ENCODE measurements around the gene AUH.
"Not testable (repeated sequence)": the region's sequence is repeated elsewhere in the genome, so short reads cannot be mapped to it uniquely, and the experiment has no call there.

AUH gene

GRCh38 chr9:91376239-91376638 lies 14.5 kb upstream of the AUH start:
- no peak overlapping the region for H3K9ac ChIP-seq (ENCODE audit: low read length)
- no peak overlapping the region for H3K4me3 ChIP-seq (ENCODE audit: low read length)
- H3K9me3 ChIP-seq (ENCODE audit: control insufficient read depth, low read depth, low read length), result no peaks in the 10 kb centered on the region
- H3K27me3 ChIP-seq (ENCODE audit: control insufficient read depth, insufficient read depth, low read length), result no peaks in the 10 kb centered on the region
- no peaks in the 10 kb centered on the region for H3K36me3 ChIP-seq (ENCODE audit: control insufficient read depth, low read depth, low read length)
- no peak overlapping the region for H3K27ac ChIP-seq (ENCODE audit: low read length)
- no peaks in the 10 kb centered on the region for H3K4me1 ChIP-seq (ENCODE audit: control insufficient read depth, low read depth, low read length)

- H3K4me3 ChIP-seq (ENCODE audit: low read length), result no peak overlapping the region
- no peaks in the 10 kb centered on the region for H3K9me3 ChIP-seq (ENCODE audit: control insufficient read depth, low read depth, low read length)
- H3K36me3 ChIP-seq (ENCODE audit: control insufficient read depth, low read depth, low read length), result no peaks in the 10 kb centered on the region
- no peaks in the 10 kb centered on the region for H3K27me3 ChIP-seq (ENCODE audit: control insufficient read depth, insufficient read depth, low read length)
- H3K27ac ChIP-seq (ENCODE audit: low read length), result no peak overlapping the region
- H3K4me1 ChIP-seq (ENCODE audit: control insufficient read depth, low read depth, low read length), result no peaks in the 10 kb centered on the region
- no peak overlapping the region for H3K9ac ChIP-seq (ENCODE audit: low read length)
Measured at GRCh38 chr9:91374939-91375338, 13.2 kb upstream of the AUH start.

- no peak overlapping the region for H3K4me3 ChIP-seq (ENCODE audit: low read length)
Measured at GRCh38 chr9:91371894-91372293, 10.2 kb upstream of the AUH start.

GRCh38 chr9:91370006-91370405 lies 8.3 kb upstream of the AUH start:
- H3K9ac ChIP-seq (ENCODE audit: low read length); H3K36me3 ChIP-seq (ENCODE audit: control insufficient read depth, low read depth, low read length); H3K4me1 ChIP-seq (ENCODE audit: control insufficient read depth, low read depth, low read length); H3K9me3 ChIP-seq (ENCODE audit: control insufficient read depth, low read depth, low read length); H3K27ac ChIP-seq (ENCODE audit: low read length); H3K27me3 ChIP-seq (ENCODE audit: control insufficient read depth, insufficient read depth, low read length); H3K4me3 ChIP-seq (ENCODE audit: low read length): not testable (repeated sequence)

More at GRCh38 chr9:91371894-91372293, 10.2 kb upstream of the AUH start:
- Histone ChIP-seq H3K9ac (ENCODE audit: low read length) (no peak overlapping the region), H3K36me3 (ENCODE audit: control insufficient read depth, low read depth, low read length) (no peaks in the 10 kb centered on the region), H3K27ac (ENCODE audit: low read length) (no peak overlapping the region), H3K27me3 (ENCODE audit: control insufficient read depth, insufficient read depth, low read length) (no peaks in the 10 kb centered on the region), H3K9me3 (ENCODE audit: control insufficient read depth, low read depth, low read length) (no peaks in the 10 kb centered on the region), H3K4me1 (ENCODE audit: control insufficient read depth, low read depth, low read length) (no peaks in the 10 kb centered on the region)

GRCh38 chr9:91364702-91365101 lies 3.0 kb upstream of the AUH start:
- H3K36me3 ChIP-seq (ENCODE audit: control insufficient read depth, low read depth, low read length), result no peaks in the 10 kb centered on the region
- H3K9me3 ChIP-seq (ENCODE audit: control insufficient read depth, low read depth, low read length), result no peaks in the 10 kb centered on the region
- no peak overlapping the region for H3K9ac ChIP-seq (ENCODE audit: low read length)
- H3K27me3 ChIP-seq (ENCODE audit: control insufficient read depth, insufficient read depth, low read length), result no peaks in the 10 kb centered on the region
- no peak overlapping the region for H3K27ac ChIP-seq (ENCODE audit: low read length)
- H3K4me3 ChIP-seq (ENCODE audit: low read length), result no peak overlapping the region
- peaks cover 11% of the 10 kb centered on the region for H3K4me1 ChIP-seq (ENCODE audit: control insufficient read depth, low read depth, low read length)

- Histone ChIP-seq H3K4me3 (ENCODE audit: low read length) (no peak overlapping the region), H3K9me3 (ENCODE audit: control insufficient read depth, low read depth, low read length) (no peaks in the 10 kb centered on the region), H3K4me1 (ENCODE audit: control insufficient read depth, low read depth, low read length) (peaks cover 11% of the 10 kb centered on the region), H3K9ac (ENCODE audit: low read length) (no peak overlapping the region), H3K27me3 (ENCODE audit: control insufficient read depth, insufficient read depth, low read length) (no peaks in the 10 kb centered on the region), H3K27ac (ENCODE audit: low read length) (no peak overlapping the region), H3K36me3 (ENCODE audit: control insufficient read depth, low read depth, low read length) (peaks cover 2% of the 10 kb centered on the region)
Measured at GRCh38 chr9:91364005-91364404, 2.3 kb upstream of the AUH start.

GRCh38 chr9:91362051-91362611 lies 413 bp upstream of the AUH start:
- Histone ChIP-seq H3K4me1 (ENCODE audit: control insufficient read depth, low read depth, low read length) (peaks cover 11% of the 10 kb centered on the region), H3K9ac (ENCODE audit: low read length) (no peak overlapping the region), H3K36me3 (ENCODE audit: control insufficient read depth, low read depth, low read length) (peaks cover 3% of the 10 kb centered on the region), H3K27me3 (ENCODE audit: control insufficient read depth, insufficient read depth, low read length) (no peaks in the 10 kb centered on the region), H3K9me3 (ENCODE audit: control insufficient read depth, low read depth, low read length) (no peaks in the 10 kb centered on the region), H3K27ac (ENCODE audit: low read length) (no peak overlapping the region), H3K4me3 (ENCODE audit: low read length) (peak overlapping the region; percentile 41)

- Histone ChIP-seq H3K4me3 (ENCODE audit: low read length) (peak overlapping the region; percentile 98), H3K27me3 (ENCODE audit: control insufficient read depth, insufficient read depth, low read length) (no peaks in the 10 kb centered on the region), H3K27ac (ENCODE audit: low read length) (peak overlapping the region; percentile 88), H3K36me3 (ENCODE audit: control insufficient read depth, low read depth, low read length) (peaks cover 12% of the 10 kb centered on the region), H3K4me1 (ENCODE audit: control insufficient read depth, low read depth, low read length) (peaks cover 11% of the 10 kb centered on the region), H3K9ac (ENCODE audit: low read length) (peak overlapping the region; percentile 90), H3K9me3 (ENCODE audit: control insufficient read depth, low read depth, low read length) (no peaks in the 10 kb centered on the region)
Measured at GRCh38 chr9:91360551-91361290, 997 bp downstream of the AUH start.

GRCh38 chr9:91359734-91360470 lies 1.8 kb downstream of the AUH start:
- H3K4me1 ChIP-seq (ENCODE audit: control insufficient read depth, low read depth, low read length), result peaks cover 11% of the 10 kb centered on the region
- no peaks in the 10 kb centered on the region for H3K27me3 ChIP-seq (ENCODE audit: control insufficient read depth, insufficient read depth, low read length)
- peaks cover 20% of the 10 kb centered on the region for H3K36me3 ChIP-seq (ENCODE audit: control insufficient read depth, low read depth, low read length)
- H3K27ac ChIP-seq (ENCODE audit: low read length), result no peak overlapping the region
- H3K4me3 ChIP-seq (ENCODE audit: low read length), result peak overlapping the region; percentile 98
- no peak overlapping the region for H3K9ac ChIP-seq (ENCODE audit: low read length)
- H3K9me3 ChIP-seq (ENCODE audit: control insufficient read depth, low read depth, low read length), result no peaks in the 10 kb centered on the region

- peaks cover 26% of the 10 kb centered on the region for H3K36me3 ChIP-seq (ENCODE audit: control insufficient read depth, low read depth, low read length)
- H3K27ac ChIP-seq (ENCODE audit: low read length), result no peak overlapping the region
- no peak overlapping the region for H3K4me3 ChIP-seq (ENCODE audit: low read length)
- no peaks in the 10 kb centered on the region for H3K9me3 ChIP-seq (ENCODE audit: control insufficient read depth, low read depth, low read length)
- H3K27me3 ChIP-seq (ENCODE audit: control insufficient read depth, insufficient read depth, low read length), result no peaks in the 10 kb centered on the region
- H3K9ac ChIP-seq (ENCODE audit: low read length), result no peak overlapping the region
- H3K4me1 ChIP-seq (ENCODE audit: control insufficient read depth, low read depth, low read length), result peaks cover 11% of the 10 kb centered on the region
Measured at GRCh38 chr9:91359083-91359482, 2.6 kb downstream of the AUH start.

- Histone ChIP-seq H3K36me3 (ENCODE audit: control insufficient read depth, low read depth, low read length) (peaks cover 26% of the 10 kb centered on the region), H3K27ac (ENCODE audit: low read length) (no peak overlapping the region), H3K4me1 (ENCODE audit: control insufficient read depth, low read depth, low read length) (peaks cover under 1% of the 10 kb centered on the region), H3K9me3 (ENCODE audit: control insufficient read depth, low read depth, low read length) (no peaks in the 10 kb centered on the region), H3K4me3 (ENCODE audit: low read length) (no peak overlapping the region), H3K27me3 (ENCODE audit: control insufficient read depth, insufficient read depth, low read length) (no peaks in the 10 kb centered on the region), H3K9ac (ENCODE audit: low read length) (no peak overlapping the region)
Measured at GRCh38 chr9:91354881-91355280, 6.8 kb downstream of the AUH start.

Measured in iPS-18a (cell line).